Measurements from ENCODE around the gene TBX1.

DNA sequence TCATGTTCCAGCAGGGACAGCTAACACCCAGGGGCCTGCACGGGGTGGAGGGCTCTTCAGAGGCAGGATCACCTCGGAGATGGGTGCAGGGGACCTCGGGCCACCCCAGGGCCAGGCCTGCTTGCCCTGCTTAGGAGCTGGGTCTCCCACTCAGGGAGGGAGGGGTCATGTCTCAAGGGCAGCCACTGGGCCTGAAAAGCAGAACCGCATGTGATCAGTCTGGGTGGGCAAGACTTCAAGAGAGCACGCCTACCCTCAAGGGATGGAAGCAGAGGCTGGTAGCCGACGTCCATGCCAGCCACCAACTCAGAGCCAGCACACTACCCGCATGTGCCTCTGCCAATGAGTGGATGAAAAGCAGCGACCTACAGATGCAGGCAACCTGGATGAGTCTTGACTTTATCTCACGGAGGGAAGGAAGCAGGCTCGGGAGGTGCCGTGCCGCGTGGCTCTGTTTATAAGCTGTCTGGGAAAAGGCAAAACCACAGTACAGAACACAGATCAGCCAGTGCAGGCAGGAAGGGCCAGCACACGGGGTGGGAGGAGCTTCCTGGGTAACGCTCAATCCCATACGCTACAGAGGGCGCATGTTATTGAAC lies 16.0 kb downstream of the TBX1 start:
- TF ChIP-seq, protein P1, sequence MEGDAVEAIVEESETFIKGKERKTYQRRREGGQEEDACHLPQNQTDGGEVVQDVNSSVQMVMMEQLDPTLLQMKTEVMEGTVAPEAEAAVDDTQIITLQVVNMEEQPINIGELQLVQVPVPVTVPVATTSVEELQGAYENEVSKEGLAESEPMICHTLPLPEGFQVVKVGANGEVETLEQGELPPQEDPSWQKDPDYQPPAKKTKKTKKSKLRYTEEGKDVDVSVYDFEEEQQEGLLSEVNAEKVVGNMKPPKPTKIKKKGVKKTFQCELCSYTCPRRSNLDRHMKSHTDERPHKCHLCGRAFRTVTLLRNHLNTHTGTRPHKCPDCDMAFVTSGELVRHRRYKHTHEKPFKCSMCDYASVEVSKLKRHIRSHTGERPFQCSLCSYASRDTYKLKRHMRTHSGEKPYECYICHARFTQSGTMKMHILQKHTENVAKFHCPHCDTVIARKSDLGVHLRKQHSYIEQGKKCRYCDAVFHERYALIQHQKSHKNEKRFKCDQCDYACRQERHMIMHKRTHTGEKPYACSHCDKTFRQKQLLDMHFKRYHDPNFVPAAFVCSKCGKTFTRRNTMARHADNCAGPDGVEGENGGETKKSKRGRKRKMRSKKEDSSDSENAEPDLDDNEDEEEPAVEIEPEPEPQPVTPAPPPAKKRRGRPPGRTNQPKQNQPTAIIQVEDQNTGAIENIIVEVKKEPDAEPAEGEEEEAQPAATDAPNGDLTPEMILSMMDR (IDR thresholded peaks at IDR 0.05): no peak
- no peak for TF ChIP-seq TEAD4 (CRISPR knock-in tag; IDR thresholded peaks at IDR 0.05)
- TF ChIP-seq, protein P2, sequence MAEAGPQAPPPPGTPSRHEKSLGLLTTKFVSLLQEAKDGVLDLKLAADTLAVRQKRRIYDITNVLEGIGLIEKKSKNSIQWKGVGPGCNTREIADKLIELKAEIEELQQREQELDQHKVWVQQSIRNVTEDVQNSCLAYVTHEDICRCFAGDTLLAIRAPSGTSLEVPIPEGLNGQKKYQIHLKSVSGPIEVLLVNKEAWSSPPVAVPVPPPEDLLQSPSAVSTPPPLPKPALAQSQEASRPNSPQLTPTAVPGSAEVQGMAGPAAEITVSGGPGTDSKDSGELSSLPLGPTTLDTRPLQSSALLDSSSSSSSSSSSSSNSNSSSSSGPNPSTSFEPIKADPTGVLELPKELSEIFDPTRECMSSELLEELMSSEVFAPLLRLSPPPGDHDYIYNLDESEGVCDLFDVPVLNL (CRISPR knock-in tag; IDR thresholded peaks at IDR 0.05; ENCODE audit: borderline replicate concordance, low read depth): no peak
- TF ChIP-seq, protein P3, sequence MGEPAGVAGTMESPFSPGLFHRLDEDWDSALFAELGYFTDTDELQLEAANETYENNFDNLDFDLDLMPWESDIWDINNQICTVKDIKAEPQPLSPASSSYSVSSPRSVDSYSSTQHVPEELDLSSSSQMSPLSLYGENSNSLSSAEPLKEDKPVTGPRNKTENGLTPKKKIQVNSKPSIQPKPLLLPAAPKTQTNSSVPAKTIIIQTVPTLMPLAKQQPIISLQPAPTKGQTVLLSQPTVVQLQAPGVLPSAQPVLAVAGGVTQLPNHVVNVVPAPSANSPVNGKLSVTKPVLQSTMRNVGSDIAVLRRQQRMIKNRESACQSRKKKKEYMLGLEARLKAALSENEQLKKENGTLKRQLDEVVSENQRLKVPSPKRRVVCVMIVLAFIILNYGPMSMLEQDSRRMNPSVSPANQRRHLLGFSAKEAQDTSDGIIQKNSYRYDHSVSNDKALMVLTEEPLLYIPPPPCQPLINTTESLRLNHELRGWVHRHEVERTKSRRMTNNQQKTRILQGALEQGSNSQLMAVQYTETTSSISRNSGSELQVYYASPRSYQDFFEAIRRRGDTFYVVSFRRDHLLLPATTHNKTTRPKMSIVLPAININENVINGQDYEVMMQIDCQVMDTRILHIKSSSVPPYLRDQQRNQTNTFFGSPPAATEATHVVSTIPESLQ (CRISPR knock-in tag; IDR thresholded peaks at IDR 0.05): no peak
- TF ChIP-seq, protein P4, sequence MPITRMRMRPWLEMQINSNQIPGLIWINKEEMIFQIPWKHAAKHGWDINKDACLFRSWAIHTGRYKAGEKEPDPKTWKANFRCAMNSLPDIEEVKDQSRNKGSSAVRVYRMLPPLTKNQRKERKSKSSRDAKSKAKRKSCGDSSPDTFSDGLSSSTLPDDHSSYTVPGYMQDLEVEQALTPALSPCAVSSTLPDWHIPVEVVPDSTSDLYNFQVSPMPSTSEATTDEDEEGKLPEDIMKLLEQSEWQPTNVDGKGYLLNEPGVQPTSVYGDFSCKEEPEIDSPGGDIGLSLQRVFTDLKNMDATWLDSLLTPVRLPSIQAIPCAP (CRISPR knock-in tag; IDR thresholded peaks at IDR 0.05): no peak
- TF ChIP-seq, protein P5, sequence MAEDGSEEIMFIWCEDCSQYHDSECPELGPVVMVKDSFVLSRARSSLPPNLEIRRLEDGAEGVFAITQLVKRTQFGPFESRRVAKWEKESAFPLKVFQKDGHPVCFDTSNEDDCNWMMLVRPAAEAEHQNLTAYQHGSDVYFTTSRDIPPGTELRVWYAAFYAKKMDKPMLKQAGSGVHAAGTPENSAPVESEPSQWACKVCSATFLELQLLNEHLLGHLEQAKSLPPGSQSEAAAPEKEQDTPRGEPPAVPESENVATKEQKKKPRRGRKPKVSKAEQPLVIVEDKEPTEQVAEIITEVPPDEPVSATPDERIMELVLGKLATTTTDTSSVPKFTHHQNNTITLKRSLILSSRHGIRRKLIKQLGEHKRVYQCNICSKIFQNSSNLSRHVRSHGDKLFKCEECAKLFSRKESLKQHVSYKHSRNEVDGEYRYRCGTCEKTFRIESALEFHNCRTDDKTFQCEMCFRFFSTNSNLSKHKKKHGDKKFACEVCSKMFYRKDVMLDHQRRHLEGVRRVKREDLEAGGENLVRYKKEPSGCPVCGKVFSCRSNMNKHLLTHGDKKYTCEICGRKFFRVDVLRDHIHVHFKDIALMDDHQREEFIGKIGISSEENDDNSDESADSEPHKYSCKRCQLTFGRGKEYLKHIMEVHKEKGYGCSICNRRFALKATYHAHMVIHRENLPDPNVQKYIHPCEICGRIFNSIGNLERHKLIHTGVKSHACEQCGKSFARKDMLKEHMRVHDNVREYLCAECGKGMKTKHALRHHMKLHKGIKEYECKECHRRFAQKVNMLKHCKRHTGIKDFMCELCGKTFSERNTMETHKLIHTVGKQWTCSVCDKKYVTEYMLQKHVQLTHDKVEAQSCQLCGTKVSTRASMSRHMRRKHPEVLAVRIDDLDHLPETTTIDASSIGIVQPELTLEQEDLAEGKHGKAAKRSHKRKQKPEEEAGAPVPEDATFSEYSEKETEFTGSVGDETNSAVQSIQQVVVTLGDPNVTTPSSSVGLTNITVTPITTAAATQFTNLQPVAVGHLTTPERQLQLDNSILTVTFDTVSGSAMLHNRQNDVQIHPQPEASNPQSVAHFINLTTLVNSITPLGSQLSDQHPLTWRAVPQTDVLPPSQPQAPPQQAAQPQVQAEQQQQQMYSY (CRISPR knock-in tag; IDR thresholded peaks at IDR 0.05): no peak
- TF ChIP-seq, protein P6, sequence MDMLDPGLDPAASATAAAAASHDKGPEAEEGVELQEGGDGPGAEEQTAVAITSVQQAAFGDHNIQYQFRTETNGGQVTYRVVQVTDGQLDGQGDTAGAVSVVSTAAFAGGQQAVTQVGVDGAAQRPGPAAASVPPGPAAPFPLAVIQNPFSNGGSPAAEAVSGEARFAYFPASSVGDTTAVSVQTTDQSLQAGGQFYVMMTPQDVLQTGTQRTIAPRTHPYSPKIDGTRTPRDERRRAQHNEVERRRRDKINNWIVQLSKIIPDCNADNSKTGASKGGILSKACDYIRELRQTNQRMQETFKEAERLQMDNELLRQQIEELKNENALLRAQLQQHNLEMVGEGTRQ (CRISPR knock-in tag; IDR thresholded peaks at IDR 0.05): no peak
- TF ChIP-seq, protein P7, sequence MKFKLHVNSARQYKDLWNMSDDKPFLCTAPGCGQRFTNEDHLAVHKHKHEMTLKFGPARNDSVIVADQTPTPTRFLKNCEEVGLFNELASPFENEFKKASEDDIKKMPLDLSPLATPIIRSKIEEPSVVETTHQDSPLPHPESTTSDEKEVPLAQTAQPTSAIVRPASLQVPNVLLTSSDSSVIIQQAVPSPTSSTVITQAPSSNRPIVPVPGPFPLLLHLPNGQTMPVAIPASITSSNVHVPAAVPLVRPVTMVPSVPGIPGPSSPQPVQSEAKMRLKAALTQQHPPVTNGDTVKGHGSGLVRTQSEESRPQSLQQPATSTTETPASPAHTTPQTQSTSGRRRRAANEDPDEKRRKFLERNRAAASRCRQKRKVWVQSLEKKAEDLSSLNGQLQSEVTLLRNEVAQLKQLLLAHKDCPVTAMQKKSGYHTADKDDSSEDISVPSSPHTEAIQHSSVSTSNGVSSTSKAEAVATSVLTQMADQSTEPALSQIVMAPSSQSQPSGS (CRISPR knock-in tag; IDR thresholded peaks at IDR 0.05; ENCODE audit: borderline replicate concordance, low read depth): no peak
- TF ChIP-seq NFATC4 (CRISPR knock-in tag; IDR thresholded peaks at IDR 0.05): no peak
- TF ChIP-seq, protein P8, sequence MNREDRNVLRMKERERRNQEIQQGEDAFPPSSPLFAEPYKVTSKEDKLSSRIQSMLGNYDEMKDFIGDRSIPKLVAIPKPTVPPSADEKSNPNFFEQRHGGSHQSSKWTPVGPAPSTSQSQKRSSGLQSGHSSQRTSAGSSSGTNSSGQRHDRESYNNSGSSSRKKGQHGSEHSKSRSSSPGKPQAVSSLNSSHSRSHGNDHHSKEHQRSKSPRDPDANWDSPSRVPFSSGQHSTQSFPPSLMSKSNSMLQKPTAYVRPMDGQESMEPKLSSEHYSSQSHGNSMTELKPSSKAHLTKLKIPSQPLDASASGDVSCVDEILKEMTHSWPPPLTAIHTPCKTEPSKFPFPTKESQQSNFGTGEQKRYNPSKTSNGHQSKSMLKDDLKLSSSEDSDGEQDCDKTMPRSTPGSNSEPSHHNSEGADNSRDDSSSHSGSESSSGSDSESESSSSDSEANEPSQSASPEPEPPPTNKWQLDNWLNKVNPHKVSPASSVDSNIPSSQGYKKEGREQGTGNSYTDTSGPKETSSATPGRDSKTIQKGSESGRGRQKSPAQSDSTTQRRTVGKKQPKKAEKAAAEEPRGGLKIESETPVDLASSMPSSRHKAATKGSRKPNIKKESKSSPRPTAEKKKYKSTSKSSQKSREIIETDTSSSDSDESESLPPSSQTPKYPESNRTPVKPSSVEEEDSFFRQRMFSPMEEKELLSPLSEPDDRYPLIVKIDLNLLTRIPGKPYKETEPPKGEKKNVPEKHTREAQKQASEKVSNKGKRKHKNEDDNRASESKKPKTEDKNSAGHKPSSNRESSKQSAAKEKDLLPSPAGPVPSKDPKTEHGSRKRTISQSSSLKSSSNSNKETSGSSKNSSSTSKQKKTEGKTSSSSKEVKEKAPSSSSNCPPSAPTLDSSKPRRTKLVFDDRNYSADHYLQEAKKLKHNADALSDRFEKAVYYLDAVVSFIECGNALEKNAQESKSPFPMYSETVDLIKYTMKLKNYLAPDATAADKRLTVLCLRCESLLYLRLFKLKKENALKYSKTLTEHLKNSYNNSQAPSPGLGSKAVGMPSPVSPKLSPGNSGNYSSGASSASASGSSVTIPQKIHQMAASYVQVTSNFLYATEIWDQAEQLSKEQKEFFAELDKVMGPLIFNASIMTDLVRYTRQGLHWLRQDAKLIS (CRISPR knock-in tag; IDR thresholded peaks at IDR 0.05; ENCODE audit: borderline replicate concordance): no peak

All from WTC11 (cell line).